GM21526 (cell line): ENCODE measurements around the gene MS4A6E.
"Not testable (repeated sequence)": the region's sequence is repeated elsewhere in the genome, so short reads cannot be mapped to it uniquely, and the experiment has no call there.

ENCODE experiments used
- ATAC-seq: cut with Tn5 transposase; IDR thresholded peaks from one replicate; pipeline ENCODE4 v1.9.1; 2021; ENCODE audit warnings: moderate library complexity; ENCODE audit not compliant: unreplicated experiment, low FRiP score

MS4A6E gene

GRCh38 chr11:60326955-60327354 lies at the start of gene MS4A6E:
Gene MS4A6E, plus strand, starts transcription at chr11:60327255. Its CDS starts 7,641 bp downstream, at chr11:60334896.
- no peak for ATAC-seq

GRCh38 chr11:60280412-60280811 lies 46.6 kb upstream of the MS4A6E start, which contains the start of gene MS4A4A:
Gene MS4A4A, plus strand, starts transcription at chr11:60280666. Its CDS starts 10 bp downstream, at chr11:60280676.
- ATAC-seq: no peak

- ATAC-seq: no peak
These were observed 45.6 kb upstream of the MS4A6E start for GRCh38 chr11:60281485-60281884.

GRCh38 chr11:60282286-60282685 lies 44.8 kb upstream of the MS4A6E start:
- ATAC-seq: no peak

- ATAC-seq: not testable (repeated sequence)
These were observed 41.5 kb upstream of the MS4A6E start for GRCh38 chr11:60285411-60286126.

GRCh38 chr11:60288531-60288930 lies 38.5 kb upstream of the MS4A6E start:
- ATAC-seq: no peak

- ATAC-seq: no peak
These were observed 34.9 kb upstream of the MS4A6E start for GRCh38 chr11:60292145-60292544.

- ATAC-seq: no peak
These were observed 25.9 kb upstream of the MS4A6E start for GRCh38 chr11:60301178-60301577.

- not testable (repeated sequence) for ATAC-seq
These were observed 25.2 kb upstream of the MS4A6E start for GRCh38 chr11:60301884-60302283.

GRCh38 chr11:60303661-60304060 lies 23.4 kb upstream of the MS4A6E start:
- no peak for ATAC-seq

- ATAC-seq: no peak
These were observed 21.0 kb upstream of the MS4A6E start for GRCh38 chr11:60305906-60306619.

- no peak for ATAC-seq
These were observed 19.4 kb upstream of the MS4A6E start for GRCh38 chr11:60307507-60308195.

- ATAC-seq: peak; percentile 68
These were observed 16.6 kb upstream of the MS4A6E start for GRCh38 chr11:60310407-60310998.

- ATAC-seq: no peak
These were observed 12.3 kb upstream of the MS4A6E start for GRCh38 chr11:60314635-60315321.

- no peak for ATAC-seq
These were observed 11.2 kb upstream of the MS4A6E start for GRCh38 chr11:60315871-60316270.

GRCh38 chr11:60316317-60316716 lies 10.7 kb upstream of the MS4A6E start:
- no peak for ATAC-seq

- ATAC-seq: no peak
These were observed 8.3 kb upstream of the MS4A6E start for GRCh38 chr11:60318726-60319125.

GRCh38 chr11:60321051-60321450 lies 6.0 kb upstream of the MS4A6E start:
- ATAC-seq: no peak

GRCh38 chr11:60328460-60328859 lies 1.4 kb downstream of the MS4A6E start:
- ATAC-seq: no peak

- ATAC-seq: no peak
These were observed 5.8 kb downstream of the MS4A6E start for GRCh38 chr11:60332846-60333245.
